K562 (cell line): ENCODE data around the gene PLCL1. TPM values are rescaled to one million over a fixed set of nuclear protein-coding genes. Genes with fewer than 3 reads are reported as not detected.

Source experiments
- ESRRB ChIP-seq: fragments of 250-450 bp; sonication (Bioruptor Pico); IDR thresholded peaks from 2 replicates; pipeline ENCODE4 v1.5.0; 2020; ENCODE audit warnings: mild to moderate bottlenecking, moderate library complexity, borderline replicate concordance
- FOSL1 ChIP-seq: fragments of 200-800 bp; sonication (Bioruptor generic); conservative IDR thresholded peaks from 2 replicates; pipeline ENCODE4 v1.6.1; 2016; ENCODE audit warnings: missing genetic modification characterization, missing compliant biosample characterization
- MEF2D ChIP-seq: conservative IDR thresholded peaks from 2 replicates; pipeline ENCODE4 v1.6.1; 2016; ENCODE audit warnings: low read depth, missing genetic modification characterization, missing compliant biosample characterization
- PML ChIP-seq: IDR thresholded peaks from 2 replicates; pipeline ENCODE4 v1.6.1; 2012; ENCODE audit warnings: low read length, inconsistent platforms
- RCOR1 ChIP-seq, 2 experiments: IDR thresholded peaks; 2 replicates each; pipeline ENCODE4 v1.6.1; 2012; ENCODE audit warnings: low read depth in 2 of 2, low read length in 2 of 2, borderline replicate concordance in 1 of 2, improper control_type of control experiment in 1 of 2
- SMC3 ChIP-seq: conservative IDR thresholded peaks from 2 replicates; pipeline ENCODE4 v1.6.1; 2011; ENCODE audit warnings: low read depth, low read length, improper control_type of control experiment; ENCODE audit not compliant: insufficient read depth
- ZEB2 ChIP-seq: fragments of 450-650 bp; IDR thresholded peaks from 2 replicates; pipeline ENCODE4 v1.6.1; 2016
- ZNF124 ChIP-seq: sonication (generic); formaldehyde crosslinking; IDR thresholded peaks from 2 replicates; pipeline ENCODE4 v1.8.1; 2022; ENCODE audit warnings: missing genetic modification reagents
- ZNF384 ChIP-seq: IDR thresholded peaks from 2 replicates; pipeline ENCODE4 v1.6.1; 2012; ENCODE audit warnings: low read depth, low read length, improper control_type of control experiment
- polyA plus RNA-seq, 8 experiments: library from polyadenylated mRNA; depleted of rRNA in 4 of 8; stranded (reverse) in 5 of 8; unstranded in 3 of 8; fragments of >200 nt; fragmentation: Nextera tagmentation in 2 of 8; fragmentation: Illumina TruSeq in 1 of 8; extraction: Ambion mirVana in 2 of 8; extraction: Trizol in 1 of 8; gene quantifications; 2 replicates each; pipeline versions ENCODE4 v1.2.1 to v1.2.3, GENCODE V29; 2011 to 2014; ENCODE audit warnings: inconsistent platforms in 1 of 8, missing spikeins in 1 of 8
- total RNA-seq, 7 experiments: library from RNA; depleted of rRNA in 6 of 7; stranded (reverse); fragments of >200 nt in 6 of 7; fragmentation: Illumina TruSeq in 2 of 7; extraction: Trizol in 2 of 7; gene quantifications; 2 replicates each; pipeline versions ENCODE4 v1.2.1 to v1.2.3, GENCODE V29; 2011 to 2021; ENCODE audit warnings: low replicate concordance in 1 of 7
- TF ChIP-seq, protein P1 (sequence below), 2 experiments: IDR thresholded peaks in 1 of 2; conservative IDR thresholded peaks in 1 of 2; 2 replicates each; pipeline ENCODE4 v1.6.1; 2016; ENCODE audit warnings: low read depth in 2 of 2, mild to moderate bottlenecking in 1 of 2, missing compliant biosample characterization in 1 of 2, missing genetic modification characterization in 1 of 2, moderate library complexity in 1 of 2
- TF ChIP-seq, protein P2 (sequence below): fragments of 450-650 bp; IDR thresholded peaks from 2 replicates; pipeline ENCODE4 v1.6.1; 2018; ENCODE audit warnings: mild to moderate bottlenecking, low read depth; ENCODE audit not compliant: partially characterized antibody
- TF ChIP-seq, protein P3 (sequence below): fragments of 450-650 bp; IDR thresholded peaks from 2 replicates; pipeline ENCODE4 v1.6.1; 2016
- TF ChIP-seq, protein P4 (sequence below): fragments of 250-450 bp; sonication (Bioruptor Pico); IDR thresholded peaks from 2 replicates; pipeline ENCODE4 v1.4.0; 2020
- TF ChIP-seq, protein P5 (sequence below): sonication (generic); formaldehyde crosslinking; IDR thresholded peaks from 2 replicates; pipeline ENCODE4 v1.8.0; 2022; ENCODE audit warnings: mild to moderate bottlenecking, missing genetic modification reagents

Gene PLCL1
- total and polyA plus RNA-seq, 9 of the 15 experiments (the other 6 are each of a cell fraction or from before 2014, with no cell fraction given) = 2.0 to 17.7 (median 8.6) TPM

DNA sequence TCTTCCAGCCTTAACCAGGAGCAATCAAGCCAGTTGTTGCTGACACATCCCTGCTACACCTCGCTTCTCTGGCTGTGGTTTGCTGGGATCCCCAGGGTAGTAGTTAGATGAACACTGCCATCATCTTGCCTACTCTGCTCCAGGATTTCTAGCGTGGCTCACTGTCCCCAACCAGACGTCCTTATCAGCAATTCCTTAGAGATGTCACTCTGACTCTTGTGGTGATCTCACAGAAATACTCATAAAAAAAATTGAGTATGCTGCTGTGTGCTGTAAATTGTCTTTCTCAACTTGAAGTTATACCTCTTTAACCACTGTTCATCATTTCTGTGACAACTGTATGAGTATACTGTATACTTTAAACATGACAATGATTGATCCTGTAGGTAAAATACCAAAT lies 63.2 kb downstream of the PLCL1 start (continued):
- TF ChIP-seq, protein P1, sequence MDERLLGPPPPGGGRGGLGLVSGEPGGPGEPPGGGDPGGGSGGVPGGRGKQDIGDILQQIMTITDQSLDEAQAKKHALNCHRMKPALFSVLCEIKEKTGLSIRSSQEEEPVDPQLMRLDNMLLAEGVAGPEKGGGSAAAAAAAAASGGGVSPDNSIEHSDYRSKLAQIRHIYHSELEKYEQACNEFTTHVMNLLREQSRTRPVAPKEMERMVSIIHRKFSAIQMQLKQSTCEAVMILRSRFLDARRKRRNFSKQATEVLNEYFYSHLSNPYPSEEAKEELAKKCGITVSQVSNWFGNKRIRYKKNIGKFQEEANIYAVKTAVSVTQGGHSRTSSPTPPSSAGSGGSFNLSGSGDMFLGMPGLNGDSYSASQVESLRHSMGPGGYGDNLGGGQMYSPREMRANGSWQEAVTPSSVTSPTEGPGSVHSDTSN (CRISPR knock-in tag; IDR thresholded peaks at IDR 0.05; ENCODE audit: low read depth) = no peak
- TF ChIP-seq, protein P1 (tag; conservative IDR thresholded peaks at IDR 0.05; ENCODE audit: low read depth) = peak; percentile 40; the same call in 1 of the 2 replicates
- TF ChIP-seq ESRRB (CRISPR knock-in tag) = no peak
- no peak for TF ChIP-seq ZEB2
- no peak for TF ChIP-seq SMC3
- no peak for TF ChIP-seq FOSL1 (tag)
- TF ChIP-seq, protein P2, sequence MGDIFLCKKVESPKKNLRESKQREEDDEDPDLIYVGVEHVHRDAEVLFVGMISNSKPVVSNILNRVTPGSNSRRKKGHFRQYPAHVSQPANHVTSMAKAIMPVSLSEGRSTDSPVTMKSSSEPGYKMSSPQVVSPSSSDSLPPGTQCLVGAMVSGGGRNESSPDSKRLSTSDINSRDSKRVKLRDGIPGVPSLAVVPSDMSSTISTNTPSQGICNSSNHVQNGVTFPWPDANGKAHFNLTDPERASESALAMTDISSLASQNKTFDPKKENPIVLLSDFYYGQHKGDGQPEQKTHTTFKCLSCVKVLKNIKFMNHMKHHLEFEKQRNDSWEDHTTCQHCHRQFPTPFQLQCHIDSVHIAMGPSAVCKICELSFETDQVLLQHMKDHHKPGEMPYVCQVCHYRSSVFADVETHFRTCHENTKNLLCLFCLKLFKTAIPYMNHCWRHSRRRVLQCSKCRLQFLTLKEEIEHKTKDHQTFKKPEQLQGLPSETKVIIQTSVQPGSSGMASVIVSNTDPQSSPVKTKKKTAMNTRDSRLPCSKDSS = no peak
- TF ChIP-seq PML = no peak
- 0 out of 2 replicates have a peak, but pooled peaks have one; percentile 13 for TF ChIP-seq ZNF384
- TF ChIP-seq MEF2D = no peak
- 0 out of 4 replicates have a peak, but pooled peaks of 1 of the 2 experiments have one; percentile 4 for TF ChIP-seq RCOR1 (IDR thresholded peaks at IDR 0.05; ENCODE audit: borderline replicate concordance in 1 of 2, low read depth in 2 of 2, low read length in 2 of 2)
- TF ChIP-seq, protein P3, sequence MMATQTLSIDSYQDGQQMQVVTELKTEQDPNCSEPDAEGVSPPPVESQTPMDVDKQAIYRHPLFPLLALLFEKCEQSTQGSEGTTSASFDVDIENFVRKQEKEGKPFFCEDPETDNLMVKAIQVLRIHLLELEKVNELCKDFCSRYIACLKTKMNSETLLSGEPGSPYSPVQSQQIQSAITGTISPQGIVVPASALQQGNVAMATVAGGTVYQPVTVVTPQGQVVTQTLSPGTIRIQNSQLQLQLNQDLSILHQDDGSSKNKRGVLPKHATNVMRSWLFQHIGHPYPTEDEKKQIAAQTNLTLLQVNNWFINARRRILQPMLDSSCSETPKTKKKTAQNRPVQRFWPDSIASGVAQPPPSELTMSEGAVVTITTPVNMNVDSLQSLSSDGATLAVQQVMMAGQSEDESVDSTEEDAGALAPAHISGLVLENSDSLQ = peak; percentile 69
- TF ChIP-seq, protein P4, sequence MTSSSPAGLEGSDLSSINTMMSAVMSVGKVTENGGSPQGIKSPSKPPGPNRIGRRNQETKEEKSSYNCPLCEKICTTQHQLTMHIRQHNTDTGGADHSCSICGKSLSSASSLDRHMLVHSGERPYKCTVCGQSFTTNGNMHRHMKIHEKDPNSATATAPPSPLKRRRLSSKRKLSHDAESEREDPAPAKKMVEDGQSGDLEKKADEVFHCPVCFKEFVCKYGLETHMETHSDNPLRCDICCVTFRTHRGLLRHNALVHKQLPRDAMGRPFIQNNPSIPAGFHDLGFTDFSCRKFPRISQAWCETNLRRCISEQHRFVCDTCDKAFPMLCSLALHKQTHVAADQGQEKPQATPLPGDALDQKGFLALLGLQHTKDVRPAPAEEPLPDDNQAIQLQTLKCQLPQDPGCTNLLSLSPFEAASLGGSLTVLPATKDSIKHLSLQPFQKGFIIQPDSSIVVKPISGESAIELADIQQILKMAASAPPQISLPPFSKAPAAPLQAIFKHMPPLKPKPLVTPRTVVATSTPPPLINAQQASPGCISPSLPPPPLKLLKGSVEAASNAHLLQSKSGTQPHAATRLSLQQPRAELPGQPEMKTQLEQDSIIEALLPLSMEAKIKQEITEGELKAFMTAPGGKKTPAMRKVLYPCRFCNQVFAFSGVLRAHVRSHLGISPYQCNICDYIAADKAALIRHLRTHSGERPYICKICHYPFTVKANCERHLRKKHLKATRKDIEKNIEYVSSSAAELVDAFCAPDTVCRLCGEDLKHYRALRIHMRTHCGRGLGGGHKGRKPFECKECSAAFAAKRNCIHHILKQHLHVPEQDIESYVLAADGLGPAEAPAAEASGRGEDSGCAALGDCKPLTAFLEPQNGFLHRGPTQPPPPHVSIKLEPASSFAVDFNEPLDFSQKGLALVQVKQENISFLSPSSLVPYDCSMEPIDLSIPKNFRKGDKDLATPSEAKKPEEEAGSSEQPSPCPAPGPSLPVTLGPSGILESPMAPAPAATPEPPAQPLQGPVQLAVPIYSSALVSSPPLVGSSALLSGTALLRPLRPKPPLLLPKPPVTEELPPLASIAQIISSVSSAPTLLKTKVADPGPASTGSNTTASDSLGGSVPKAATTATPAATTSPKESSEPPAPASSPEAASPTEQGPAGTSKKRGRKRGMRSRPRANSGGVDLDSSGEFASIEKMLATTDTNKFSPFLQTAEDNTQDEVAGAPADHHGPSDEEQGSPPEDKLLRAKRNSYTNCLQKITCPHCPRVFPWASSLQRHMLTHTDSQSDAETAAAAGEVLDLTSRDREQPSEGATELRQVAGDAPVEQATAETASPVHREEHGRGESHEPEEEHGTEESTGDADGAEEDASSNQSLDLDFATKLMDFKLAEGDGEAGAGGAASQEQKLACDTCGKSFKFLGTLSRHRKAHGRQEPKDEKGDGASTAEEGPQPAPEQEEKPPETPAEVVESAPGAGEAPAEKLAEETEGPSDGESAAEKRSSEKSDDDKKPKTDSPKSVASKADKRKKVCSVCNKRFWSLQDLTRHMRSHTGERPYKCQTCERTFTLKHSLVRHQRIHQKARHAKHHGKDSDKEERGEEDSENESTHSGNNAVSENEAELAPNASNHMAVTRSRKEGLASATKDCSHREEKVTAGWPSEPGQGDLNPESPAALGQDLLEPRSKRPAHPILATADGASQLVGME (CRISPR knock-in tag) = no peak
- TF ChIP-seq ZNF124 (CRISPR knock-in tag) = no peak
- TF ChIP-seq, protein P5, sequence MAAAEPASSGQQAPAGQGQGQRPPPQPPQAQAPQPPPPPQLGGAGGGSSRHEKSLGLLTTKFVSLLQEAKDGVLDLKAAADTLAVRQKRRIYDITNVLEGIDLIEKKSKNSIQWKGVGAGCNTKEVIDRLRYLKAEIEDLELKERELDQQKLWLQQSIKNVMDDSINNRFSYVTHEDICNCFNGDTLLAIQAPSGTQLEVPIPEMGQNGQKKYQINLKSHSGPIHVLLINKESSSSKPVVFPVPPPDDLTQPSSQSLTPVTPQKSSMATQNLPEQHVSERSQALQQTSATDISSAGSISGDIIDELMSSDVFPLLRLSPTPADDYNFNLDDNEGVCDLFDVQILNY (CRISPR knock-in tag) = no peak
- TF ChIP-seq, all 486 proteins: peak for 5
